SK-N-SH (cell line): Measurements from ENCODE around the gene LIMA1. TPM values are rescaled to one million over a fixed set of nuclear protein-coding genes. Genes with fewer than 3 reads are reported as not detected.
A peak's percentile ranks its signal among the peaks of the same experiment; 100 is the strongest.

Experiments used
- CTCF ChIA-PET: fragments of 300-600, 350-600 bp; formaldehyde crosslinking; extraction: SDS; loops from one replicate; lab custom pipeline; 2021; lab: Yijun Ruan, JAX
- POLR2A ChIA-PET: fragments of 350-600 bp; sonication (Branson Sonifier 250); formaldehyde crosslinking; extraction: SDS; loops from one replicate; lab custom pipeline; 2020; ENCODE audit warnings: antibody characterized with exemption, inconsistent platforms; lab: Yijun Ruan, JAX
- DNase-seq: peaks from one replicate; pipeline ENCODE4 v3.0.0; 2012
- H2AFZ ChIP-seq: fragments of 200-600 bp; sonication (generic); 2 replicates; pipeline ENCODE4 v1.8.1; 2016; ENCODE audit warnings: antibody characterized with exemption, mild to moderate bottlenecking, low read depth
- H3F3A ChIP-seq: fragments of 200-600 bp; sonication (generic); replicated peaks from 2 replicates; pipeline ENCODE3; 2016; ENCODE audit warnings: antibody characterized with exemption, mild to moderate bottlenecking; ENCODE audit not compliant: insufficient read depth
- H3K27ac ChIP-seq, 2 experiments: fragments of 200-500 bp in 1 of 2; fragments of 200-600 bp in 1 of 2; sonication (Bioruptor generic) in 1 of 2; sonication (generic), shearing (Covaris generic) in 1 of 2; 2 replicates each; pipeline versions ENCODE4 v1.5.1 to v1.6.1; 2014 to 2016; ENCODE audit warnings: low read depth in 2 of 2, inconsistent platforms in 1 of 2, low read length in 1 of 2, mild to moderate bottlenecking in 1 of 2, mixed read lengths in 1 of 2
- H3K27me3 ChIP-seq: fragments of 200-600 bp; sonication (generic), shearing (Covaris generic); 2 replicates; pipeline ENCODE4 v1.6.1; 2016; ENCODE audit warnings: mixed run types; ENCODE audit not compliant: insufficient read depth
- H3K36me3 ChIP-seq, 2 experiments: fragments of 200-500 bp in 1 of 2; fragments of 200-600 bp in 1 of 2; sonication (Bioruptor generic) in 1 of 2; sonication (generic) in 1 of 2; replicated peaks in 1 of 2; 2 replicates each; pipeline versions ENCODE3 to v1.5.1; 2014 to 2016; ENCODE audit warnings: low read length in 1 of 2, mild to moderate bottlenecking in 1 of 2; ENCODE audit not compliant: insufficient read depth in 2 of 2, control insufficient read depth in 1 of 2
- H3K4me1 ChIP-seq, 2 experiments: fragments of 200-500 bp in 1 of 2; fragments of 200-600 bp in 1 of 2; sonication (Bioruptor generic) in 1 of 2; sonication (generic), shearing (Covaris generic) in 1 of 2; 2 replicates each; pipeline versions ENCODE4 v1.5.1 to v1.6.1; 2014 to 2016; ENCODE audit warnings: low read depth in 1 of 2, low read length in 1 of 2, mixed run types in 1 of 2; ENCODE audit not compliant: insufficient read depth in 2 of 2, control insufficient read depth in 1 of 2
- H3K4me2 ChIP-seq: fragments of 200-600 bp; sonication (generic), shearing (Covaris generic); 2 replicates; pipeline ENCODE4 v1.6.1; 2017; ENCODE audit warnings: mixed run types
- H3K4me3 ChIP-seq, 2 experiments: fragments of 200-500 bp in 1 of 2; fragments of 200-600 bp in 1 of 2; sonication (Bioruptor generic) in 1 of 2; sonication (generic), shearing (Covaris generic) in 1 of 2; 2 replicates each; pipeline versions ENCODE4 v1.5.1 to v1.8.1; 2014 to 2016; ENCODE audit warnings: low read depth in 2 of 2, inconsistent platforms in 1 of 2, low read length in 1 of 2, mild to moderate bottlenecking in 1 of 2, mixed read lengths in 1 of 2, moderate library complexity in 1 of 2
- H3K79me2 ChIP-seq: fragments of 200-600 bp; sonication (generic); 2 replicates; pipeline ENCODE4 v1.8.1; 2017; ENCODE audit warnings: mild to moderate bottlenecking; ENCODE audit not compliant: insufficient read depth
- H3K9ac ChIP-seq: fragments of 200-600 bp; sonication (generic); 2 replicates; pipeline ENCODE4 v1.6.1; 2017; ENCODE audit warnings: mixed run types
- H3K9me2 ChIP-seq: fragments of 200-600 bp; sonication (generic); 2 replicates; pipeline ENCODE4 v1.6.1; 2017; ENCODE audit warnings: mixed run types
- H3K9me3 ChIP-seq: fragments of 200-600 bp; sonication (generic); 2 replicates; pipeline ENCODE4 v1.6.1; 2017; ENCODE audit warnings: mixed run types, mild to moderate bottlenecking, moderate library complexity
- H4K20me1 ChIP-seq: fragments of 200-600 bp; sonication (generic); 2 replicates; pipeline ENCODE4 v1.6.1; 2017; ENCODE audit warnings: mild to moderate bottlenecking, mixed run types; ENCODE audit not compliant: insufficient read depth
- CHD2 ChIP-seq: fragments of 150-350 bp; IDR thresholded peaks from 2 replicates; pipeline ENCODE4 v1.6.1; 2018; ENCODE audit warnings: low read length; ENCODE audit not compliant: partially characterized antibody
- EP300 ChIP-seq, 2 experiments: IDR thresholded peaks; 2 replicates each; pipeline versions ENCODE4 v1.4.0 to v1.6.1; 2012; ENCODE audit warnings: borderline replicate concordance in 1 of 2, low read depth in 1 of 2, low read length in 1 of 2
- FOXJ3 ChIP-seq: sonication (generic); formaldehyde crosslinking; IDR thresholded peaks from 2 replicates; pipeline ENCODE4 v1.5.1; 2020; ENCODE audit warnings: mild to moderate bottlenecking, missing genetic modification reagents
- GABPA ChIP-seq: IDR thresholded peaks from 2 replicates; pipeline ENCODE4 v1.4.0; 2012; ENCODE audit warnings: low read depth, mild to moderate bottlenecking
- MXI1 ChIP-seq: IDR thresholded peaks from 2 replicates; pipeline ENCODE4 v1.6.1; 2012; ENCODE audit warnings: mild to moderate bottlenecking, low read depth, low read length, improper control_type of control experiment
- POLR2AphosphoS5 ChIP-seq: IDR thresholded peaks from 2 replicates; pipeline ENCODE4 v1.6.1; 2012; ENCODE audit warnings: low read depth, low read length
- RFX5 ChIP-seq: IDR thresholded peaks from 2 replicates; pipeline ENCODE4 v1.6.1; 2012; ENCODE audit warnings: mild to moderate bottlenecking, improper control_type of control experiment, low read length
- SIN3A ChIP-seq: IDR thresholded peaks from 2 replicates; pipeline ENCODE4 v1.6.1; 2012; ENCODE audit warnings: low read depth, mild to moderate bottlenecking, low read length, moderate library complexity, borderline replicate concordance
- TCF12 ChIP-seq: IDR thresholded peaks from 2 replicates; pipeline ENCODE4 v1.4.0; 2012
- TEAD4 ChIP-seq: IDR thresholded peaks from 2 replicates; pipeline ENCODE4 v1.4.0; 2012; ENCODE audit warnings: mild to moderate bottlenecking, borderline replicate concordance; ENCODE audit not compliant: insufficient read depth
- YY1 ChIP-seq: IDR thresholded peaks from 2 replicates; pipeline ENCODE4 v1.4.0; 2012; ENCODE audit warnings: low read depth, mild to moderate bottlenecking
- WGBS: methylation state at CpG from one replicate; pipeline ENCODE4 v1.1.6; 2017; ENCODE audit warnings: low lambda C conversion rate; 5-methylcytosine and 5-hydroxymethylcytosine counted together
- polyA plus RNA-seq, 3 experiments: library from polyadenylated mRNA; depleted of rRNA; stranded (reverse); fragments of >200 nt; gene quantifications; 2 replicates each; pipeline ENCODE4 v1.2.3, GENCODE V29; 2012
- TF ChIP-seq, protein P1 (sequence below): IDR thresholded peaks from 2 replicates; pipeline ENCODE4 v1.4.0; 2012; ENCODE audit warnings: low read depth, borderline replicate concordance
- TF ChIP-seq, protein P2 (sequence below): fragments of 150-350 bp; IDR thresholded peaks from 2 replicates; pipeline ENCODE4 v1.6.1; 2017; ENCODE audit warnings: antibody characterized with exemption, low read length, low read depth, borderline replicate concordance
- TF ChIP-seq, protein P3 (sequence below): IDR thresholded peaks from 2 replicates; pipeline ENCODE4; 2012

LIMA1 gene
- polyA plus RNA-seq, 1 of the 3 experiments (the other 2 are of a cell fraction) = 96.6 TPM

DNA sequence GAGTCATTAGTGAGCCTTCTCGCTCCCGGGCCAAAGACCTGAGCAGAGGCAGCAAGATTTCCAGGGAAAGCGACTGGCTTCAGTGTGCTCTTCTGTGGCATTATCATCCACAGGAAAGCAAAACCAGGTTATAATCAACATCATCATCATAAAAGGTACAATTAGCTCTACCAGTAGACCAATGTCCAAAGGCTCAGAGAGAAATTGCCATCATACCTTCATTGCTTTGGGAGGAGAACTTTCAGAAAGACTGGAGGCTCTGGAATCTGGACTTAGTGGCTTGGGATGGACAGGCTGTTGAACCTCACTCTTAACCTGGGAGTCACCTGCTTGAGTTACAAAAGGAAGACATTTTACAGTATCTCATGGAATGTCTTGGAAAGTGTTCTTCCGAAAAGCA is 91.1 kb downstream of the LIMA1 start:
- Histone ChIP-seq H3K79me2 (peaks cover 54% of the 10 kb centered on the region), H3K9me2 (no peaks in the 10 kb centered on the region), H3K4me1 (peaks cover 4 to 51% of the 10 kb centered on the region in 2 experiments), H3K4me3 (no peak overlapping the region), H3K4me2 (peak overlapping the region; percentile 16; the same call in 1 of the 2 replicates), H3K36me3 (peaks cover 31 to 56% of the 10 kb centered on the region in 2 experiments), H3F3A (peaks cover 70% of the 10 kb centered on the region), H2AFZ (no peak overlapping the region), H3K9me3 (no peaks in the 10 kb centered on the region), H4K20me1 (no peaks in the 10 kb centered on the region), H3K27ac (peak overlapping the region in 1 of 2 experiments; percentile 83; a peak in 3 of 4 replicates), H3K9ac (peak overlapping the region; percentile 28; the same call in 1 of the 2 replicates), H3K27me3 (no peaks in the 10 kb centered on the region)
- POLR2A ChIA-PET = no interaction called here
- WGBS = 98% methylated on average over 4 of the region's 4 CpGs
- CTCF ChIA-PET = no interaction called here
- TF ChIP-seq, protein P1, sequence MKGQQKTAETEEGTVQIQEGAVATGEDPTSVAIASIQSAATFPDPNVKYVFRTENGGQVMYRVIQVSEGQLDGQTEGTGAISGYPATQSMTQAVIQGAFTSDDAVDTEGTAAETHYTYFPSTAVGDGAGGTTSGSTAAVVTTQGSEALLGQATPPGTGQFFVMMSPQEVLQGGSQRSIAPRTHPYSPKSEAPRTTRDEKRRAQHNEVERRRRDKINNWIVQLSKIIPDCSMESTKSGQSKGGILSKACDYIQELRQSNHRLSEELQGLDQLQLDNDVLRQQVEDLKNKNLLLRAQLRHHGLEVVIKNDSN = no peak
- no peak for TF ChIP-seq EP300 (IDR thresholded peaks at IDR 0.05; ENCODE audit: borderline replicate concordance in 1 of 2, low read depth in 1 of 2, low read length in 1 of 2)
- DNase-seq = no peak

DNA sequence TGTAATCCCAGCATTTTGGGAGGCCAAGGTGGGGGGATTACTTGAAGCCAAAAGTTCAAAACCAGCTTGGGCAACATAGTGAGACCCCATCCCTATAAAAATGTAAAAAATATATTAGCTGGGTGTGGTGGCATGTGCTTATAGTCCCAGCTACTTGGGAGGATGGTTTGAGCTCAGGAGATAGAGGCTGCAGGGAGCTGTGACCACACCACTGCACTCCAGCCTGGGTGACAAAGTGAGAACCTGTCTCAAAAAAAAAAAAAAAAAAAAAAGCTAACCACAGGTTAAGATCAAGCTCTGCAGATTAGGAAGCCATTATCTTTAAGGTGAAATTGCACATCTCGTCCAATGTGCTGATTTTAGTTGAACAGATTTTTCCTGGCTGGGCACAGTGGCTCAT is 92.5 kb downstream of the LIMA1 start:
- CTCF ChIA-PET = interaction anchor here (0.6 to 1.7 kb wide), 3 partner anchors 9 to 224 kb away, joined by 3 to 7 read pairs (median 3); no protein-coding TSS in a partner anchor
- peaks cover 74% of the 10 kb centered on the region for H3F3A ChIP-seq
- H3K27me3 ChIP-seq = no peaks in the 10 kb centered on the region
- TF ChIP-seq FOXJ3 (CRISPR knock-in tag) (no peak), TEAD4 (no peak), YY1 (no peak), GABPA (no peak), SIN3A (no peak), MXI1 (no peak), TCF12 (no peak), POLR2AphosphoS5 (no peak), RFX5 (no peak), EP300 (IDR thresholded peaks at IDR 0.05; ENCODE audit: borderline replicate concordance in 1 of 2, low read depth in 1 of 2, low read length in 1 of 2) (no peak), CHD2 (no peak)
- TF ChIP-seq, protein P2, sequence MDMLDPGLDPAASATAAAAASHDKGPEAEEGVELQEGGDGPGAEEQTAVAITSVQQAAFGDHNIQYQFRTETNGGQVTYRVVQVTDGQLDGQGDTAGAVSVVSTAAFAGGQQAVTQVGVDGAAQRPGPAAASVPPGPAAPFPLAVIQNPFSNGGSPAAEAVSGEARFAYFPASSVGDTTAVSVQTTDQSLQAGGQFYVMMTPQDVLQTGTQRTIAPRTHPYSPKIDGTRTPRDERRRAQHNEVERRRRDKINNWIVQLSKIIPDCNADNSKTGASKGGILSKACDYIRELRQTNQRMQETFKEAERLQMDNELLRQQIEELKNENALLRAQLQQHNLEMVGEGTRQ = no peak
- TF ChIP-seq, protein P3, sequence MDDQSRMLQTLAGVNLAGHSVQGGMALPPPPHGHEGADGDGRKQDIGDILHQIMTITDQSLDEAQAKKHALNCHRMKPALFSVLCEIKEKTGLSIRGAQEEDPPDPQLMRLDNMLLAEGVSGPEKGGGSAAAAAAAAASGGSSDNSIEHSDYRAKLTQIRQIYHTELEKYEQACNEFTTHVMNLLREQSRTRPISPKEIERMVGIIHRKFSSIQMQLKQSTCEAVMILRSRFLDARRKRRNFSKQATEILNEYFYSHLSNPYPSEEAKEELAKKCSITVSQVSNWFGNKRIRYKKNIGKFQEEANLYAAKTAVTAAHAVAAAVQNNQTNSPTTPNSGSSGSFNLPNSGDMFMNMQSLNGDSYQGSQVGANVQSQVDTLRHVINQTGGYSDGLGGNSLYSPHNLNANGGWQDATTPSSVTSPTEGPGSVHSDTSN = no peak
- TF ChIP-seq, protein P1 = no peak
- H3K4me1 ChIP-seq = peaks cover 8 to 51% of the 10 kb centered on the region in 2 experiments
- POLR2A ChIA-PET = interaction anchor here (0.6 kb wide), 1 partner anchor 84 kb away, joined by 3 read pairs; no protein-coding TSS in a partner anchor
- H3K4me3 ChIP-seq = no peak overlapping the region
- WGBS = 100% methylated on average over 1 of the region's 1 CpG
- H3K9me3 ChIP-seq = no peaks in the 10 kb centered on the region
- H4K20me1 ChIP-seq = no peaks in the 10 kb centered on the region
- no peak overlapping the region for H3K9ac ChIP-seq
- H3K27ac ChIP-seq = no peak overlapping the region
- H3K79me2 ChIP-seq = peaks cover 40% of the 10 kb centered on the region; the same call in 1 of the 2 replicates
- no peak overlapping the region for H2AFZ ChIP-seq
- H3K4me2 ChIP-seq = no peak overlapping the region
- no peaks in the 10 kb centered on the region for H3K9me2 ChIP-seq
- no peak for DNase-seq
- H3K36me3 ChIP-seq = peaks cover 24 to 45% of the 10 kb centered on the region in 2 experiments
